K562 (cell line): ENCODE data around the gene EXOSC1. TPM values are rescaled to one million over a fixed set of nuclear protein-coding genes. Genes with fewer than 3 reads are reported as not detected.

Experiments
- ATAC-seq: fragments of 200-7000 bp; cut with Tn5 transposase; 3 replicates; pipeline ENCODE4 v1.9.1; 2020; ENCODE audit warnings: moderate library complexity
- BruUV-seq: library from RNA; stranded (reverse); fragments of 400-500 nt; replicated peaks from 2 replicates; lab custom pipeline; 2021; lab: Mats Ljungman, UMichigan
- CTCF ChIA-PET: fragments of 300-600 bp; formaldehyde crosslinking; extraction: SDS; loops from one replicate; lab custom pipeline; 2021; ENCODE audit warnings: low intra/inter-chr PET ratio; lab: Yijun Ruan, JAX
- POLR2A ChIA-PET: fragments of 300-600, 350-650 bp; sonication (Branson Sonifier 250); formaldehyde crosslinking; extraction: SDS; loops from one replicate; lab custom pipeline; 2021; ENCODE audit warnings: antibody characterized with exemption, inconsistent platforms; lab: Yijun Ruan, JAX
- DNase-seq, 4 experiments: peaks; one replicate each; pipeline versions ENCODE4 v3.0.0 to v3.0.0-alpha.2; 2011 to 2018; ENCODE audit warnings: low spot score in 3 of 4, mixed read lengths in 3 of 4; ENCODE audit errors: extremely low read depth in 1 of 4
- FAIRE-seq: peaks from 2 replicates; lab custom pipeline; 2011; peaks lifted over from hg19 to GRCh38; lab: Jason Lieb, UNC
- H2AFZ ChIP-seq: 2 replicates; pipeline ENCODE4 v1.6.0; 2011; ENCODE audit warnings: low read depth, low read length, control low read depth, inconsistent platforms
- H3K27ac ChIP-seq: fragments of 200-600 bp; 3 replicates; pipeline ENCODE4 v1.8.0; 2011; ENCODE audit warnings: low read depth, mild to moderate bottlenecking, control low read depth, inconsistent platforms, low read length, moderate library complexity, mixed read lengths; ENCODE audit errors: extremely low read depth
- H3K27me3 ChIP-seq, 2 experiments: fragments of 300-600 bp in 1 of 2; 2 replicates in 1 of 2; 3 replicates in 1 of 2; pipeline versions ENCODE4 v1.6.0 to v1.8.0; 2011; ENCODE audit warnings: inconsistent platforms in 2 of 2, low read length in 2 of 2, mild to moderate bottlenecking in 1 of 2, mixed read lengths in 1 of 2, moderate library complexity in 1 of 2; ENCODE audit not compliant: control insufficient read depth in 2 of 2, insufficient read depth in 2 of 2
- H3K36me3 ChIP-seq: fragments of 300-600 bp; 3 replicates; pipeline ENCODE4 v1.8.0; 2011; ENCODE audit warnings: mild to moderate bottlenecking, low read length, inconsistent platforms; ENCODE audit not compliant: control insufficient read depth, insufficient read depth
- H3K4me1 ChIP-seq, 2 experiments: fragments of 200-600 bp in 1 of 2; replicated peaks in 1 of 2; 2 replicates in 1 of 2; 3 replicates in 1 of 2; pipeline versions ENCODE4 v1.5.1 to v1.8.0; 2011; ENCODE audit warnings: inconsistent platforms in 2 of 2, low read length in 2 of 2, mild to moderate bottlenecking in 1 of 2, mixed read lengths in 1 of 2, moderate library complexity in 1 of 2; ENCODE audit not compliant: control insufficient read depth in 2 of 2, insufficient read depth in 2 of 2
- H3K4me2 ChIP-seq: 2 replicates; pipeline ENCODE4 v1.6.1; 2011; ENCODE audit warnings: low read length, control low read depth, inconsistent platforms, mixed read lengths; ENCODE audit not compliant: insufficient read depth
- H3K4me3 ChIP-seq: fragments of 200-600 bp; sonication (generic), shearing (Covaris generic); 2 replicates; pipeline ENCODE4 v1.5.1; 2016; ENCODE audit warnings: control low read depth, inconsistent platforms
- H3K79me2 ChIP-seq: fragments of 200-600 bp; 3 replicates; pipeline ENCODE4 v1.8.0; 2011; ENCODE audit warnings: low read length, inconsistent platforms; ENCODE audit not compliant: control insufficient read depth, insufficient read depth
- H3K9ac ChIP-seq, 2 experiments: 2 replicates each; pipeline versions ENCODE4 v1.6.0 to v1.6.1; 2011; ENCODE audit warnings: low read depth in 2 of 2, low read length in 2 of 2, control low read depth in 1 of 2, inconsistent platforms in 1 of 2, mild to moderate bottlenecking in 1 of 2, mixed read lengths in 1 of 2; ENCODE audit not compliant: insufficient read depth in 1 of 2
- H3K9me1 ChIP-seq: one replicate; pipeline ENCODE4 v1.6.0; 2011; ENCODE audit warnings: inconsistent platforms, mild to moderate bottlenecking, low read length, moderate library complexity; ENCODE audit not compliant: control insufficient read depth, insufficient read depth
- H3K9me3 ChIP-seq: replicated peaks from 2 replicates; pipeline ENCODE4 v1.5.1; 2011; ENCODE audit warnings: low read depth, low read length, inconsistent platforms; ENCODE audit not compliant: control insufficient read depth, insufficient read depth
- H4K20me1 ChIP-seq: replicated peaks from 2 replicates; pipeline ENCODE4 v1.6.1; 2011; ENCODE audit warnings: low read length, inconsistent platforms, mixed read lengths; ENCODE audit not compliant: control insufficient read depth, insufficient read depth
- BMI1 ChIP-seq: fragments of 150-350 bp; IDR thresholded peaks from 2 replicates; pipeline ENCODE4 v1.6.1; 2014; ENCODE audit warnings: low read length
- COPS2 ChIP-seq: fragments of 450-650 bp; conservative IDR thresholded peaks from 2 replicates; pipeline ENCODE4 v1.6.1; 2016; ENCODE audit warnings: mild to moderate bottlenecking, moderate library complexity
- HOXB6 ChIP-seq: fragments of 250-450 bp; sonication (Bioruptor Pico); IDR thresholded peaks from 2 replicates; pipeline ENCODE4 v1.5.1; 2022; ENCODE audit warnings: mild to moderate bottlenecking, borderline replicate concordance
- MAFK ChIP-seq: IDR thresholded peaks from 2 replicates; pipeline ENCODE4 v1.6.1; 2011; ENCODE audit warnings: low read length, improper control_type of control experiment
- MCM7 ChIP-seq, 2 experiments: fragments of 450-650 bp; IDR thresholded peaks; 2 replicates each; pipeline ENCODE4 v1.6.1; 2016 to 2018
- NFXL1 ChIP-seq: fragments of 450-650 bp; formaldehyde crosslinking; IDR thresholded peaks from 2 replicates; pipeline ENCODE4 v1.4.0; 2021; ENCODE audit warnings: mild to moderate bottlenecking
- RBFOX2 ChIP-seq: fragments of 200-400 bp; formaldehyde crosslinking; IDR thresholded peaks from 2 replicates; pipeline ENCODE4 v1.6.1; 2017; ENCODE audit warnings: low read depth, mild to moderate bottlenecking, low read length, moderate library complexity
- RBM34 ChIP-seq: fragments of 200-400 bp; formaldehyde crosslinking; IDR thresholded peaks from 2 replicates; pipeline ENCODE4 v1.6.1; 2018; ENCODE audit warnings: low read length, borderline replicate concordance; ENCODE audit not compliant: insufficient read depth
- SAFB2 ChIP-seq: fragments of 200-400 bp; formaldehyde crosslinking; IDR thresholded peaks from 2 replicates; pipeline ENCODE4 v1.6.1; 2018; ENCODE audit warnings: borderline replicate concordance, low read length, low read depth, moderate library complexity; ENCODE audit not compliant: severe bottlenecking
- TCF7 ChIP-seq: sonication (generic); IDR thresholded peaks from 2 replicates; pipeline ENCODE4 v1.6.1; 2016; ENCODE audit warnings: antibody characterized with exemption, borderline replicate concordance
- TOE1 ChIP-seq, 2 experiments: fragments of 450-650 bp in 1 of 2; sonication (generic) in 1 of 2; formaldehyde crosslinking in 1 of 2; IDR thresholded peaks; 2 replicates each; pipeline versions ENCODE4 v1.7.1 to v1.8.0; 2016 to 2022; ENCODE audit warnings: borderline replicate concordance in 2 of 2, mild to moderate bottlenecking in 2 of 2, antibody characterized with exemption in 1 of 2, inconsistent platforms in 1 of 2, low read depth in 1 of 2, missing genetic modification reagents in 1 of 2, moderate library complexity in 1 of 2
- ZFP36 ChIP-seq: fragments of 150-350 bp; IDR thresholded peaks from 2 replicates; pipeline ENCODE4 v1.6.1; 2018; ENCODE audit warnings: low read length, low read depth; ENCODE audit not compliant: partially characterized antibody
- ZKSCAN8 ChIP-seq: fragments of 200-800 bp; sonication (Bioruptor generic); IDR thresholded peaks from 2 replicates; pipeline ENCODE4 v1.6.1; 2016; ENCODE audit warnings: missing genetic modification characterization, missing compliant biosample characterization
- ZNF224 ChIP-seq: sonication (generic); formaldehyde crosslinking; IDR thresholded peaks from 2 replicates; pipeline ENCODE4 v1.8.0; 2022; ENCODE audit warnings: mild to moderate bottlenecking, missing genetic modification reagents
- ZNF57 ChIP-seq: fragments of 450-650 bp; formaldehyde crosslinking; IDR thresholded peaks from 2 replicates; pipeline ENCODE4 v1.4.0; 2020; ENCODE audit warnings: mild to moderate bottlenecking, moderate library complexity
- WGBS: fragments of 100-300 bp; shearing (Covaris generic); methylation state at CpG from one replicate; pipeline ENCODE4 v1.1.6; 2016; ENCODE audit warnings: low coverage, mixed read lengths; ENCODE audit not compliant: insufficient coverage; ENCODE audit errors: missing lambda C conversion rate; 5-methylcytosine and 5-hydroxymethylcytosine counted together
- in situ Hi-C: fragments of 300-500 bp; cut with MboI; formaldehyde crosslinking; loops from 4 replicates; pipeline ENCODE4 v1.15.0; 2018; ENCODE audit warnings: inconsistent platforms, mixed read lengths
- intact Hi-C: fragments of 100-400 bp; cut with micrococcal nuclease; formaldehyde crosslinking; loops from 2 replicates; pipeline ENCODE4 v1.14.2; 2022
- polyA plus RNA-seq, 8 experiments: library from polyadenylated mRNA; depleted of rRNA in 4 of 8; stranded (reverse) in 5 of 8; unstranded in 3 of 8; fragments of >200 nt; fragmentation: Nextera tagmentation in 2 of 8; fragmentation: Illumina TruSeq in 1 of 8; extraction: Ambion mirVana in 2 of 8; extraction: Trizol in 1 of 8; gene quantifications; 2 replicates each; pipeline versions ENCODE4 v1.2.1 to v1.2.3, GENCODE V29; 2011 to 2014; ENCODE audit warnings: inconsistent platforms in 1 of 8, missing spikeins in 1 of 8
- total RNA-seq, 7 experiments: library from RNA; depleted of rRNA in 6 of 7; stranded (reverse); fragments of >200 nt in 6 of 7; fragmentation: Illumina TruSeq in 2 of 7; extraction: Trizol in 2 of 7; gene quantifications; 2 replicates each; pipeline versions ENCODE4 v1.2.1 to v1.2.3, GENCODE V29; 2011 to 2021; ENCODE audit warnings: low replicate concordance in 1 of 7
- TF ChIP-seq, protein P1 (sequence below): fragments of 250-450 bp; sonication (Bioruptor Pico); IDR thresholded peaks from 2 replicates; pipeline ENCODE4 v1.5.0; 2020; ENCODE audit warnings: mild to moderate bottlenecking, borderline replicate concordance
- TF ChIP-seq, protein P2 (sequence below): fragments of 250-450 bp; sonication (Bioruptor Pico); IDR thresholded peaks from 2 replicates; pipeline ENCODE4 v1.5.0; 2021; ENCODE audit warnings: mild to moderate bottlenecking, moderate library complexity
- TF ChIP-seq, protein P3 (sequence below): sonication (generic); formaldehyde crosslinking; IDR thresholded peaks from 2 replicates; pipeline ENCODE4 v1.8.0; 2022; ENCODE audit warnings: missing genetic modification reagents, mild to moderate bottlenecking, moderate library complexity, borderline replicate concordance

EXOSC1 gene
- total and polyA plus RNA-seq, 9 of the 15 experiments (the other 6 are each of a cell fraction or from before 2014, with no cell fraction given), result 44.3 to 117 (median 67.0) TPM

DNA sequence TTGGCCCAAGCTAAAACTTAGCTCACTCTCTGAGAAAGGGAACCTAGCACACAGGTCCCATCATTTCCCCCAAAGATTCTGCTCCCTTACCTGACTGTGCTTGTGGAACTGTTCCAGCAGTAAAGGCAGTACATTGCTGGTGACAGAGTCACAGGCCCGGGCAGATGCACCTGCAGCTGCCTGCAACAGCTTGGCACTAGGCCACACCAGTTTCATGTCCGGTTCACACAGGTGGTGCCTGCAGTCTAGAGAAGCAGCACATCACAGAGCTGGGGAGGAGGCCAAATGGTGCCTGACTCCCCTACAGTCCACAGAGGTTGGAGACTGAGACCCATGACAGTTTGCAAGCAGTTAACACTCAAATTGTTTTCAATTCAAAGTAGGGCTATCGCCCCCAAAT lies 22.4 kb upstream of the EXOSC1 start:
- H3K36me3 ChIP-seq, result peaks cover 72% of the 10 kb centered on the region
- intact Hi-C loops, result no loop called here
- TF ChIP-seq TOE1 (IDR thresholded peaks at IDR 0.05; ENCODE audit: borderline replicate concordance) (no peak), TOE1 (CRISPR knock-in tag; IDR thresholded peaks at IDR 0.05; ENCODE audit: borderline replicate concordance, low read depth) (no peak), ZNF57 (CRISPR knock-in tag) (no peak), BMI1 (no peak), RBM34 (no peak), ZFP36 (no peak), ZKSCAN8 (CRISPR knock-in tag) (no peak), HOXB6 (CRISPR knock-in tag) (no peak), RBFOX2 (no peak), COPS2 (no peak), ZNF224 (CRISPR knock-in tag) (no peak), MAFK (no peak), MCM7 (IDR thresholded peaks at IDR 0.05) (no peak), SAFB2 (no peak), NFXL1 (CRISPR knock-in tag) (no peak), TCF7 (no peak)
- TF ChIP-seq, protein P1, sequence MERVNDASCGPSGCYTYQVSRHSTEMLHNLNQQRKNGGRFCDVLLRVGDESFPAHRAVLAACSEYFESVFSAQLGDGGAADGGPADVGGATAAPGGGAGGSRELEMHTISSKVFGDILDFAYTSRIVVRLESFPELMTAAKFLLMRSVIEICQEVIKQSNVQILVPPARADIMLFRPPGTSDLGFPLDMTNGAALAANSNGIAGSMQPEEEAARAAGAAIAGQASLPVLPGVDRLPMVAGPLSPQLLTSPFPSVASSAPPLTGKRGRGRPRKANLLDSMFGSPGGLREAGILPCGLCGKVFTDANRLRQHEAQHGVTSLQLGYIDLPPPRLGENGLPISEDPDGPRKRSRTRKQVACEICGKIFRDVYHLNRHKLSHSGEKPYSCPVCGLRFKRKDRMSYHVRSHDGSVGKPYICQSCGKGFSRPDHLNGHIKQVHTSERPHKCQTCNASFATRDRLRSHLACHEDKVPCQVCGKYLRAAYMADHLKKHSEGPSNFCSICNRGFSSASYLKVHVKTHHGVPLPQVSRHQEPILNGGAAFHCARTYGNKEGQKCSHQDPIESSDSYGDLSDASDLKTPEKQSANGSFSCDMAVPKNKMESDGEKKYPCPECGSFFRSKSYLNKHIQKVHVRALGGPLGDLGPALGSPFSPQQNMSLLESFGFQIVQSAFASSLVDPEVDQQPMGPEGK (CRISPR knock-in tag), result no peak
- TF ChIP-seq, protein P2, sequence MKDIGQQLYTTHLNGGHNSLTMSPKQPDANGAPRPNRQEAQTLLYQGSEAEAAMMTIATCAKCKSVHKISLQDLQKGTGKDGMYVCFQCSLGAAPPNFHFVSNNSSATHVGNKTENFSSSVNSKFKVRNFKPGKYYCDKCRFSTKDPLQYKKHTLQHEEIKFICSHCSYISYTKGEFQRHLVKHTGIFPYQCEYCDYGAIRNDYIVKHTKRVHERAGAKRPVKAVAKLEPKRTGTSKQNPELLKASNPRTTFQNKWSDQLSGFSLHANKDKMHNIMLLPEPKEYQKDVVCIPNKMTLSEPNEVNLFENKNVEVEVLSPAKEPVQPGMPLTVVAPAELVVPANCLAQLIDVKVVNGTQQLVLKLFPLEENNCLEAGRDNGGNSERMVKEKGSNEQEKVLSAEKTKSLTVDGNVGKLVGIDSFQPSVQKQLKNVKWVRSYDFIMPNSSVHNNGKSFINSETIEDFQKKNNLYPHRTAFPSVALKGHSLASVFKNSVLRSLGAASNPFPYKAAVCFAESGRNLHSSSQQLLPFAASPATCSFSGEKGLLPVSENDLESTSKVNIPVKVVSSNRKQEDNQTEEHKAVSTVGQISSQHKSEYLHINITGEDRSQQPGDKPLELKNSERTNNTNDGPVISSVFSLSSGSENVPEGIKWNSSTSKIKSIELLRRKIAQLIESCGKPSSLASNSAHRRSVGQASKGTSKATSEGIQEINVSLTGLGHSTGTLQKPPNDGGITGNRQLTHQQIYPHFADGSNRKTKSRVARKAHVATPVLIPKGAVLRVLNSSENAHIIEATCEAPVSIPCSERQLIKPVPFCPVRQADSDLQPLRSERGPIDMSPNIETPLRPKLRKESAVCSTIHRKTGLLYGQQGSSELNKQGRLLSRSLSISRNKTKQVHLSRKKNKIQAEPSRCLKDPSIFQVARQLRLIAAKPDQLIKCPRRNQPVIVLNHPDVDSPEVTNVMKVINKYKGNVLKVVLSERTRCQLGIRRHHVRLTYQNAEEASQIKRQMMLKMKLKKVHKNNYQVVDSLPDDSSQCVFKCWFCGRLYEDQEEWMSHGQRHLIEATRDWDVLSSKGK (CRISPR knock-in tag), result no peak
- TF ChIP-seq, protein P3, sequence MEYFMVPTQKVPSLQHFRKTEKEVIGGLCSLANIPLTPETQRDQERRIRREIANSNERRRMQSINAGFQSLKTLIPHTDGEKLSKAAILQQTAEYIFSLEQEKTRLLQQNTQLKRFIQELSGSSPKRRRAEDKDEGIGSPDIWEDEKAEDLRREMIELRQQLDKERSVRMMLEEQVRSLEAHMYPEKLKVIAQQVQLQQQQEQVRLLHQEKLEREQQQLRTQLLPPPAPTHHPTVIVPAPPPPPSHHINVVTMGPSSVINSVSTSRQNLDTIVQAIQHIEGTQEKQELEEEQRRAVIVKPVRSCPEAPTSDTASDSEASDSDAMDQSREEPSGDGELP (CRISPR knock-in tag), result no peak

More for the DNA sequence above, 22.4 kb upstream of the EXOSC1 start:
- DNase-seq (no peak), FAIRE-seq (no peak), ATAC-seq (no peak)
- no peaks in the 10 kb centered on the region for H3K9me3 ChIP-seq
- H3K9ac ChIP-seq, result no peak overlapping the region
- H2AFZ ChIP-seq, result no peak overlapping the region
- no TSS peak for BruUV-seq
- H3K9me1 ChIP-seq, result no peaks in the 10 kb centered on the region
- 95% methylated on average over 3 of the region's 3 CpGs for WGBS
- H3K79me2 ChIP-seq, result no peaks in the 10 kb centered on the region
- no peak overlapping the region for H3K4me3 ChIP-seq
- POLR2A ChIA-PET, result interaction anchor here (0.6 to 3.1 kb wide), 3 partner anchors 13 to 165 kb away, joined by 4 to 12 read pairs (median 6); partner anchors contain the start of gene MORN4
- no peaks in the 10 kb centered on the region for H3K27me3 ChIP-seq
- in situ Hi-C loops, result no loop called here
- H4K20me1 ChIP-seq, result no peaks in the 10 kb centered on the region
- no peak overlapping the region for H3K27ac ChIP-seq
- no peaks in the 10 kb centered on the region for H3K4me1 ChIP-seq
- no peak overlapping the region for H3K4me2 ChIP-seq
- CTCF ChIA-PET, result no interaction called here
